ENCODE results near the gene LMX1B.
"Not testable (repeated sequence)": the region's sequence is repeated elsewhere in the genome, so short reads cannot be mapped to it uniquely, and the experiment has no call there.

The LMX1B gene

DNA sequence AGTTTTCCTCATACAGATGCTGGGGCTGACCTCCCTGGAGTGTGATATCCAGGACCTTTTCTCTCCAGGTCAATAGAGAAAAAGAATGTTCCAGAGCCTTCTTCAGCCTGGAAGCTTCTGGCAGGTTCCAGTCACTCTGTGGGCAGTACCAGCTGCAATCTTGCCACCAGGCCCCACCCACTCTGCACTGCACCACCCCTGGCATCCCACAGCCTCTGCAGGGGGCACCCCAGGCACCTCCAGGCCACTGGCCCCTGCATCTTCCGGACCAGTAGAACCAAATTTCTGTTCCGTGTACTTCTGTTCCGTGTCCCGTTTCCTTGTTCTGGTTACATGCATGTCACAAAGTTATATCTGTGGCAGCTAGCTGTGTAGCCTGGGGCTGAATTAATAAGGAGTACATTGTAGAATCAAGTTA lies 107.8 kb downstream of the LMX1B start:
- peak; percentile 13 for DNase-seq

DNA sequence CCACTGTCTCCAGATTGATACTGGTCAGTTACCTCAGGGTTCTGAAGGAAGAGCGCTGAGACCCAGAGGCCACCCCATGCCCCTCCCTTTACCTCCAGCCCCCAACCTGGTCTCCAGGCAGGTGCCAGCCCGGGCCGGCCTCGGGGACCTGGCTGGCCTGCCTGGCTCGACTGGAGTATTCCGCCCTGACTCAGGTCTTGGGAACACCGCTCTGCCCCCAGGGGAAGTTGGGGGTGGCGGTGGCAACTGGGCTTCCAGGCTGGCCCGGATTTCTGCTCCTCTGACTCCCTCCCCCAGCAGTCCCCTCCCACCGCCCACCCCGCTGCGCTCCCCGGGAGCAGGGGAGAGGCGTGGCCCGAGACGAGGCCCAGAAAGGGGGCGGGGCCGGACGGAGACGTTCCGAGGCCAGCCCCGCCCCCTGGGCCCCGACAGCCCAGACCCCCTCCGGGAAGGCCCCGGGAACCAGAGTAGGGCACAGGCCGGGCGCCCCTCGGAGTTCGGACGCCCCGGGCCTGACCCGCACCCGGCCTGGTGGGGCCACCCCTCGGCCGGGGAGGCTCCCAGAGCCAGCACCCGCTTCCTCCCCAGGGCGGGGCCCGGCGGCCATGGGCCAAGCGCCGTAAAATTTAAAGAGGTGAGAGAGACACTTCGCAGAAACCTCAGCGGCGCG lies 108.7 kb downstream of the LMX1B start:
- peak; percentile 96 for DNase-seq

DNA sequence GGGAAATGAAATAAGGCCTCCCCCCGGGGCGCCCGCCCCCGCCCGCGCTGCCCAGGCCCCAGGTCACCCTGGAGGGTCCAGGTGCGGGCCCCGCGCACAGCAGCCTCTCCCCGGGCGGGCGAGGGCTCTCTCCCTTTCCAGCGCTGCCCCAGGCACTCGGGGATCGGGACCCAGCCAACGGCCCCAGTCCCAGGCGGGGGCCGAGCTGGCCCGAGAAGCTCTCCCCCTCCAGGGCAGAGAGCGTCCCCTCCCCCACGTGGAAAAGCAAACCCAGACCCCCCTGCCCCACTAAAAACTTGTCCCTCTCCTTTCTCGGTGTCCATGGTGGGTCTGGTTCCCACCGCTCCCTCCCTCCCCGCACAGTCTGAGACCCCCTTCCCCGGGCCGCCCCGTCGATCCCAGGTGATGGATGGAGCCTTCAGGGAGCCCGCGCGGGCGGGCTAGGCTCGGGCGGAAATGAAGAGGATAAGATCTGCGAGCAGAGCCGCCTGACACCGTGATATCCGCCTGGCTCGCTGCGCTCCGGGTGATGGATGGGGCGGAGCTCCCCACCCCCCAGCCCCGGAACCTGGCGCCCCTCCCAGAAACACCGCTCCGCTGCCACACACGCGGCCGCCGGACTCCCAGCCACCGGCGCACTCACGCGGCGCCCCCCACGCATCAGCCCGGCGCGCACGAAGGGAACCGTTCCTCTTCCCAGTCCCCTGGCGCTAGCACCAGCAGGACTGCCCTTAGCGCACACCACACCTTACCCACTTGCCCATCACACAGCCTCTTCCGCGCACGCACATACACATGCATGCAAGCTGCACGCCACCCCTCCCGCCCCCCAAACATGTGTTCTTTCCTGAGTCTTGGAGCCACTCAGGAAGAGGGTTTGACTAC lies 109.4 kb downstream of the LMX1B start:
- peak; percentile 86 for DNase-seq

DNA sequence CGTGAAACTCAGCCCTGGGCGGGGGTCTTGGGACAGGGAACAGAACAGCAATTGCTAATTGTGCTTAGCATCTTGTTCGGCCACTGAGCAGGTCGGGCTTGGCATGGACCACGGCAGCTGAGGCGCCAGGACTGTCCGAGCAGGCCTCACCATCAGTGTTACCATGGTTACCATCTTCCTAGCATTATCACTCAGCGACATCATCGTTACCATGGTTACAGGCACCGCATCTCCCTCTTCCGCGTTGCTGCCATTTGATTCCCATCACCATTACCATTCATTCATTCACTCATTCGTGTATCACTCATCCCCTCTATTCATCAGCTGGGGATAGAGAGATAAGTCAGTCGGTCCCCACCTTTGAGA lies 110.1 kb downstream of the LMX1B start:
- no peak for DNase-seq

DNA sequence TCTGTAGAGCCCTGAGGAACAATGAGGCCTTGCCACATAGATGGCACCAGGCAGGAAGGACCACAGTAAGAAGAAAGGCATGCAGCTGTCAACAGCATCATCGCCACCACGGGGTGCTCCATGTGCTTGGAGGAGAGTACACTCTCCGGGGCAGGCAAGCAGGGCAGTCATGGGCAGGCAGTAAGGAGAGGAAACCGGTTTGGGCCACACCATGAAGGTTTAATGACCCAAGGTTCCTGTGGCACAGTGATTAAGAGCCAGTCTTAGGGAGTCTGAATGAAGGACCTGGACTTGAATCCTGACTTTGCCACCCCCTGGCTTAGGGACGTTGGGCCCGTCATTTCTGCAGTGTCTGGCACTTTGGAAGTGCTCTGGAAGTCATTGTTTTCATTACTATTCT lies 110.5 kb downstream of the LMX1B start:
- no peak for DNase-seq

DNA sequence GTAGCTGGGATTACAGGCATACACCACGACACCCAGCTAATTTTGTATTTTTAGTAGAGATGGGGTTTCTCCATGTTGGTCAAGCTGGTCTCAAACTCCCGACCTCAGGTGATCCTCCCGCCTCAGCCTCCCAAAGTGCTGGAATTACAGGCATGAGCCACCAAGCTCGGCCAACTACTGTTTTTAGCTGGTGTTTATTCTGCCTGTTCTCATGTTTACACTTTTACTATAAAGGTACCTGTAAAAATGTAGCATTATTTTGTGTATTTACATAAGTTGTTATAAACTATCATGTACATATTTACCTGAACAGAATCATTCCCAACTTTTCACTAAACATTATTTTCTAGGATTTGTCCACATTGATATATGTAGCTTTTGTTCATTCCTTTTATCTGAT lies 111.8 kb downstream of the LMX1B start:
- DNase-seq: not testable (repeated sequence)

DNA sequence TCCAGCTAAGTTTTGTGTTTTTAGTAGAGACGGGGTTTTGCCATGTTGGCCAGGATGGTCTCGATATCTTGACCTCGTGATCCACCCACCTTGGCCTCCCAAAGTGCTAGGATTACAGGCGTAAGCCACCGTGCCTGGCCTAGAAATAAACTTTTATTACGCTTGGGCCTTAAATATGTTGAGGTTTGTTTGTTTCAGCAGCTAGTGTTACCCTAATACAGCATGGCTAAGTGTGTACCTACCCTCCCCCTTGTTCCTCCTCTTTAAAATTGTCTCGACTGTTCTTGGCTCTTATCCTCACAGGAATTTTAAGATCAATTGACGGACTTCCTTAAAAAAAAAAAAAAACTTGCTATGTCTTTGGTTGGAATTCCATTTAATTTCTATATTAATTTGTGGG lies 114.5 kb downstream of the LMX1B start:
- not testable (repeated sequence) for DNase-seq

DNA sequence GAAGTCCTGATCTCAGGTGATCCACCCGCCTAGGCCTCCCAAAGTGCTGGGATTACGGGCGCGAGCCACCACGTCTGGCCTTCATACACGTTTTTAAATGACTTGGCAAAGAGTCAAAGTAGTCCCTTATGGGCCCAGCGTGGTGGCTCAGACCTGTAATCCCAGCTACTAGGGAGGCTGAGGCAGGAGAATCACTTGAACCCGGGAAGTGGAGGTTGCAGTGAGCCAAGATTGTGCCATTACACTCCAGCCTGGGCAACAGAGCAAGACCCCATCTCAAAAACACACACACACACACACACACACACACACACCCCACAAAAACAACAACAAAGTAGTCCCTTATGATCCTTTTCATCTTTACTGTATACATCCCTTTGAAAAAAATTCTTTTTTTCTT lies 116.9 kb downstream of the LMX1B start:
- DNase-seq: not testable (repeated sequence)

DNA sequence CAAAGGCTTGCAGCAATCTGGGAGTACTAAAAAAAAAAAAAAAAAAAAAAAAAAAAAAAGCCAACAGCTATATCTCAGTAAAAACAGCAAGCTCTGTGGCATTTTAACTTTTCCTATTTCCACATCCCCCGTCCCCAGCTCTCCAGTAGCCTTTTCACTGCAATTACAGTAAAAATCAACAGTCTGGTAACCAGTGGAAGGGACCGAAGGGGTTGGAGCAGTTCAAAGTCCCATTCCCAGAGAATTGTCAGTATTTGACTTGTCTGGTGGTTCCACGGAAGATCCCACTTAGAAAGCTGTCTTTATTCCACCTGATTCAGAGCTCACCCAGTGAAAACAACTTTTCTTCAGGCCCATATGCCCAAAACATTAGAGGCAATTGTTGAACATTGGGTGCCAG lies 119.3 kb downstream of the LMX1B start:
- no peak for DNase-seq

DNA sequence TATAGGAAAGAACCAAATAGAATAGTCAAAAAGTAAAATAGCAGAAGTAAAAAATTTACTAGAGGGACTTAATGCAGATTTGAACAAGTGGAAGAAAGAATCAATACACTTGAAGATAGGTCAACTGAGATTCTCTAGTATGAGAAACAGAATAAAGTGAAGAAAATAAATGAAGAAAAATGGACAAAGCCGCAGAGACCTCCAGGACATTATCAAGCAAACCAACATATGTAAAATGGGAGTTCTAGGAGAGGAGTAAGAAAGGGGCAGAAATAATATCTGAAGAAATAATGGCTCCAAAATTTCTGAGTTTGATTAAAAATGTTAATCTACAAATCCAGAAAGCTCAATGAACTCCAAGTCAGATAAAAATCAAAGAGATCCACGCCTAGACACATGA lies 121.1 kb downstream of the LMX1B start:
- DNase-seq: no peak

DNA sequence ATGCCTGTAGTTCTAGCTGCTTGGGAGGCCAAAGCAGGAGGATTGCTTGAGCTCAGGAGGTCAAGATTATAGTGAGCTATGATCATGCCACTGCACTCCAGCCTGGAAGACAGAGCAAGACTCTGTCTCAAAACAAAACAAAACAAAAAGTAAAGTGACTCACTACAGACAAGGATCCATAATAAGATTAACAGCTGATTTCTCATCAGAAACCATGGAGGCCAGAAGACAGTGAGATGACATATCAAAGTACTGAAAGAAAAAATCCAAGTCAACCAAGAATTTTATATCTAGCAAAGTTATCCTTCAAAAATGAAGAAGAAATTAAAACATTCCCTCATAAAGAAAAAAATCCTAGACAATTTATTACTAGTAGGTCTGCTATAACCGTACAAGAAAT lies 121.8 kb downstream of the LMX1B start:
- no peak for DNase-seq

DNA sequence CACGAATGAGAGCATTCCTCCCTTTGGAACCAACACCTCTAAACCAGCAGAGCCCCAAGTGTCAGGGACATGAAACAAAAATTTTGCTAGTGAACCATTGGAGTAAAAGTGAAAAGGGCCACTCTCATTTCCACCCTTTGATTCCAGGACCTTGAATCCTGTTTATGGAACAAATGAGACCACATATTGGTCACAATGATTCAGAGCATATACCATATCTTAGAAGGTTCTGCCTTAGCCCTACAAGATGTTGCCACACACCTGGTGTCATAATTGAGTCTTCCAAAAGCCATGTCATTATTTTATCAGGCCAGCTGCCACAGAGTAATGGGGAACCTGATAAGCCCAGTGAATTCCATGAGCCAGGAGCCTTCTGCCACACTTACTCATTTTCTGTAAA lies 124.8 kb downstream of the LMX1B start:
- DNase-seq: no peak

DNA sequence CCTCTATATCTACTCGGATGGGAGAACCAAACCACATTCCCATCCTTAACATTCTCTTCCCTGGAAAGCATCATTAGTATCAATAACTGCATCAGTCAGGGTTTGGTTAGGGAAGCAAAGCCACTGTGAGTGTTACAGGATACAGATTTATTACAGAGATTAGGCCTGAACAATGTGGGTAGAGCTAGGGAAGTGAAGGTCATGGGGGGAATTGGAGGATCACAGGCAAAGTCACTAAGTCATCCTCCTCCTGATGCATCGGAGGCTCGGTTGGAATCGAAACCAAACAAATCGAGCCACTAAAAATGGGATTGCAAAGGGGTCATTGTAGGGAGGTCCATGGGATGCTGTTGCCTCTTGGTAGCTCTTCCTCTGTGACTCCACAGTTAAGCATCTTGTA lies 129.3 kb downstream of the LMX1B start:
- no peak for DNase-seq

DNA sequence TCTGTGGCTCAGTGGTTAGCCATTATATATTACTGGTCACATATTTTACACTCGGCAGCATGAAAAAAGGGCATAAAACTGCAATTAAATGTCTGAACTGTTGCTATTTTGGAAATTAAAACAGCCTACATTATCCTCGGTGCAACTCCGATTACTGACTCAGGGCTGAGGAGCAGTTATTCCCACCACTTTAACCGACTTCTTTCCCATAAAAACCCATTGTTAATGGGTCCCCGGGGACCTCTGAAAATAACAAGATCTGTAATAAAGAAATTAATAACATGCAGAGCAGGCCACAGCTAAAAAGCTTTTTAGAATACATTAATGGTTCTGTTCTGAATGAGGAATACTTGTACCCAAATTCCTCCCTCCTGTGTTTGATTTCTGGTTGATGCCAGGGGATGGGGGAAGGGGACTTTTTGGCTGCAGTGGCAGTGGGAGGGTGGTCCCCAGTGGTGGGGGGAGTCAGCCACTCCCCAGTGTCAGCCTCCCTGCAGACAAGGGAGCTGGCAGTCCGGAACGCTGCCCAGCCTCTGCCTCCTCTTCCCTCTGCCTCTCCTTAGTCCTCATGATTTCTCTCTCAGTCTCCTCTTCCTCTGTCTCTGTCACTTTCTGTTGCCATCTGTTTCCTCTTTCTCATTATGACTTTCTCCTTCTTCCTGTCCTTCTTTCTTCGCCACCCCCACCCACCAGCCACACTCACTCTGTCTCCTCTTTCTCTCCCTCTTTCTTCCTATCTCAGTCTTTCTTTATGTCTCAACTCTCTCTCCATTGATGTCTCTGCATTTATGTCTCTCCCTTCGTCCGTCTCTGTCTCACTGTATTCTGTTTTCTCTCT lies 132.1 kb downstream of the LMX1B start:
- DNase-seq: peak; percentile 11

All from stimulated activated CD4-positive, alpha-beta T cell treated with anti-CD3 and anti-CD28 coated beads, Interleukin-15, amount 100 ng/mL, for 24 hours (primary cell).